Neutrophil (primary cell): ENCODE results near the gene VDR.
A peak's percentile ranks its signal among the peaks of the same experiment; 100 is the strongest.

Source experiments
- H3K27ac ChIP-seq: fragments of 200-600 bp; sonication (generic); 2 replicates; pipeline ENCODE4 v1.5.1; 2016; ENCODE audit warnings: mild to moderate bottlenecking, moderate library complexity
- H3K27me3 ChIP-seq: fragments of 200-600 bp; sonication (generic); 2 replicates; pipeline ENCODE4 v1.6.0; 2016; ENCODE audit warnings: mild to moderate bottlenecking
- H3K36me3 ChIP-seq: fragments of 200-600 bp; sonication (generic); 2 replicates; pipeline ENCODE4 v1.5.1; 2017
- H3K4me1 ChIP-seq, 2 experiments: fragments of 200-600 bp in 1 of 2; sonication (generic) in 1 of 2; 1 replicate in 1 of 2; 2 replicates in 1 of 2; pipeline versions ENCODE4 v1.5.1 to v1.6.1; 2013 to 2016; ENCODE audit warnings: low read depth in 1 of 2, low read length in 1 of 2, mild to moderate bottlenecking in 1 of 2, moderate library complexity in 1 of 2; ENCODE audit not compliant: control insufficient read depth in 1 of 2, insufficient read depth in 1 of 2
- H3K4me3 ChIP-seq, 2 experiments: fragments of 200-600 bp in 1 of 2; sonication (generic) in 1 of 2; 1 replicate in 1 of 2; 2 replicates in 1 of 2; pipeline ENCODE4 v1.5.1; 2013 to 2016; ENCODE audit warnings: low read depth in 1 of 2, low read length in 1 of 2, mild to moderate bottlenecking in 1 of 2, moderate library complexity in 1 of 2
- H3K9me3 ChIP-seq: fragments of 200-600 bp; sonication (generic); 2 replicates; pipeline ENCODE4 v1.5.1; 2016
- TF ChIP-seq, protein P1 (sequence below): fragments of 200-600 bp; sonication (generic); IDR thresholded peaks from 2 replicates; pipeline ENCODE4 v1.5.1; 2016; ENCODE audit warnings: antibody characterized with exemption

VDR gene

DNA sequence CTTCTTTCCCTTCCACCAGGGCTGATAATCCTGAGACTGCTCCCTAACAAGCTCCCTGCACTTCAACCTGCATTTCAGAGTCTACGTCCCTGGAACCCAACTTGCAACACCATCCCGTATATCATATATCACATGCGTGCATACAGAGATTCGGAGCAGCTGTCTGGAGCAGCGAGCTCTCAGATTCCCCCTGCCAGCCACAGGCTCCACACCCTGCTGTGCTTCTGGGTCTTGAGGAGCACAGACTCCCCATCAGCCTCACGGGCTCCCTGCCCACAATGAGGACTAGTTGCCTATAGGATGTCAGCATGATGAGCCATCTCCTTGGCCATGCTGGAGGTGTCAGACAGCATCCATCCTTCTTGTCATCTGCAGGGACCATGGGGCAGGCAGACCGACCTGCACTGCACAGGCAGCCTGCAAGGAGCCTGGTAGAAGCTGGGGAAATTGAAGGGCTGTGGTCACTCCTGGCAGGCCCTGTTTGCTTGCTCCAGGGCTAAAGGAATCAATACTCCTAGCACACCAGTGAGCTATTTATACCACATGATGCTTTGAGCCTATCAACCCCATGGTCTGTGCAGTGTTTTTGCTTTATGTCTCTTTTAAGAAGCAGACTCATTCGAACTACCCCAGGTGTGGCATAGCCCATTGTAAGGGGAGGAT is 65.4 kb downstream of the VDR start:
- Histone ChIP-seq H3K36me3 (peaks cover 18% of the 10 kb centered on the region), H3K4me1 (peaks cover 14 to 22% of the 10 kb centered on the region in 2 experiments), H3K27ac (no peak overlapping the region), H3K27me3 (no peaks in the 10 kb centered on the region), H3K9me3 (no peaks in the 10 kb centered on the region), H3K4me3 (no peak overlapping the region)
- TF ChIP-seq, protein P1, sequence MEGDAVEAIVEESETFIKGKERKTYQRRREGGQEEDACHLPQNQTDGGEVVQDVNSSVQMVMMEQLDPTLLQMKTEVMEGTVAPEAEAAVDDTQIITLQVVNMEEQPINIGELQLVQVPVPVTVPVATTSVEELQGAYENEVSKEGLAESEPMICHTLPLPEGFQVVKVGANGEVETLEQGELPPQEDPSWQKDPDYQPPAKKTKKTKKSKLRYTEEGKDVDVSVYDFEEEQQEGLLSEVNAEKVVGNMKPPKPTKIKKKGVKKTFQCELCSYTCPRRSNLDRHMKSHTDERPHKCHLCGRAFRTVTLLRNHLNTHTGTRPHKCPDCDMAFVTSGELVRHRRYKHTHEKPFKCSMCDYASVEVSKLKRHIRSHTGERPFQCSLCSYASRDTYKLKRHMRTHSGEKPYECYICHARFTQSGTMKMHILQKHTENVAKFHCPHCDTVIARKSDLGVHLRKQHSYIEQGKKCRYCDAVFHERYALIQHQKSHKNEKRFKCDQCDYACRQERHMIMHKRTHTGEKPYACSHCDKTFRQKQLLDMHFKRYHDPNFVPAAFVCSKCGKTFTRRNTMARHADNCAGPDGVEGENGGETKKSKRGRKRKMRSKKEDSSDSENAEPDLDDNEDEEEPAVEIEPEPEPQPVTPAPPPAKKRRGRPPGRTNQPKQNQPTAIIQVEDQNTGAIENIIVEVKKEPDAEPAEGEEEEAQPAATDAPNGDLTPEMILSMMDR = no peak

DNA sequence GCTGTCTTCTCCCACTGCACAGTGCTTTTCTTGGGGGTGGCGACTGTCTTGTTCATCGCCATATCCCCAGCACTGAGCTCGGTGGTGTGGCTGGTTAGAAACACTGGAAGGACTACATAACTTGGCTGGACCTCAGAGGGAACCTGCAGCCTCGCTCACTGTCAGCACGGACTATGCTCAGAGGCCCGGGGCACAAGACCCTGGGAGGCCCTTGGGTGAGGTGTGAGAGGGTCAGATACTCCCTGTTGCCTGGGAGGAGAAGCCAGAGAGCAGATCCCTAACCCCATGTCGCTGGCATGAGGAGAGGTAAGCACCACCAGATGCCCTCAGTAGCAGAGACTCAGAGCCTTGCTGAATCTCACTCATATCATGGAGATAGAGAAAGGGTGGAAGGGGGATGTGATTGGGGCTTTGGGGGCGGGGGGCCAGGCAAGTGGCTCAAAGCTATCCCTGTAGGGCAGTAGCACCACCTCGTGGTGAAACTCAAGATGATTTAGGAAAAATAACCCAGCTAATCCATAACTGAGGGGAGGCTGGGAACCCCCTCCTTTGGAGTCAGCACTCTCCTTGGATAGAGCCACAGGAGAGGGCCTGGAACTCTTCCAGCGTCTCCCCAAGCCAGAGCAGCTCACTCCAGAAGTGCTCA is 66.4 kb downstream of the VDR start:
- no peak overlapping the region for H3K4me3 ChIP-seq
- H3K27me3 ChIP-seq = no peaks in the 10 kb centered on the region
- TF ChIP-seq, protein P1 = no peak
- peaks cover 9% of the 10 kb centered on the region for H3K36me3 ChIP-seq
- H3K9me3 ChIP-seq = no peaks in the 10 kb centered on the region
- peaks cover 18 to 28% of the 10 kb centered on the region in 2 experiments for H3K4me1 ChIP-seq
- no peak overlapping the region for H3K27ac ChIP-seq

DNA sequence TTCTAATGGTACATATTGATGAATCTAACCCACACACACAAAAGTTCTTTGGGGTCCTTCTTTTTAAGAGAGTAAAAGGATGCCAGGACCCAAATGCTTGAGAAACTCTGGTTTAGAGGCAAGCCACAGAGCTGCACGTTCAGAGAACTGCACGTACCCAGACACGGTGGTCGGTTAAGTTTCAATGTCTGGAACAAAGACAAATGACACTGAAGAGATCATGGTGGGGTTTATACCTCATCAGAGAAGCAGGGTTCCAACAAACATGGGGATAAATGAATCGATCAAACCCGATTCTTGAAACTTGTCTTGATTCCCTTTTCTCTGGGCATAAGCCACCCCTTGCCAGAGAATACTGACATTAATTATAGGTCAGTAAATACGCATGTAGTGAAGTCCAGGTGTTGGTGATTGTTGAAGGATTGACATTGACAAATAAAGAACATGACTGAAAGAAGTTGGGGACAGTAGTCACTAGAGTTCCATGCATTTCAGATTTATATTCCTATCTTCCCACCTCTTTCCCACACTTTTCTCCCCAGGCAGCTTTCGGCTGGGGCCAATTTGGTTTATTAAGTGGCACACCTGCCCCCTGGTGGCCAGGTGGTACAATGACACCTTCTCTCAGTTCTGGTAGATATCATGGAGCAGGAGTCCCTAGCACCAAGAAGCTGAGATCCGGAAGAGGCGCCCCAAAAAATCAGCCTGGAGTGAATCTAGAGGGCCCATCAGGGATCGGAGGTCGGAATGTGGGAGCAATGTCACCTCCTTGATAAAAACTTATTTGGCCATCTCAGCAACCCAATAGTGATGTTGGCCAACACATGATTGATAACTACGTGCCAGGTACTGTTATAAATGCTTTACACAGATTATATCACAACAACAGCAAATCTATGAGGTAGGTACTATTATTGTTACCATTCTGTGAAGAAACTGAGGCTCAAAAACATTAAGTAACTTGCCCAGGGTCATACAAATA is 67.3 kb downstream of the VDR start:
- Histone ChIP-seq H3K27me3 (no peaks in the 10 kb centered on the region), H3K36me3 (no peaks in the 10 kb centered on the region), H3K4me3 (no peak overlapping the region), H3K9me3 (no peaks in the 10 kb centered on the region), H3K4me1 (peaks cover 25 to 36% of the 10 kb centered on the region in 2 experiments), H3K27ac (no peak overlapping the region)
- TF ChIP-seq, protein P1 = peak; percentile 93

DNA sequence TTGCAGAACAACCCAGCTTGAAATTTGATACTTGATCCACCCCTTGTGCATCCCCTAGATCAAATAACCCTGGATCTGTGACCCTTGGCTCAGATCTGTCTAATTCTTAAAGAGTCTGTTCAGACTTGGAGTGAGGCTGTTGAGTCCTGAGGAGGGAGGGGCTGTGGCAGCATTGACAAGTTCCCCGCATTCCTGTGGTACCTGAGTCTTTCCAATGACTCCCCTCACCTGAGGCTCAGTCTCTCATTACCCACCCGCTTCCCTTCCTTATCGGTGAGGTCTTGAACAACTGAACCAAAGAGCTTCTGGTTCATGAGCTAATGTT is 69.0 kb downstream of the VDR start:
- H3K27ac ChIP-seq = no peak overlapping the region
- TF ChIP-seq, protein P1 = no peak
- H3K4me1 ChIP-seq = peaks cover 42 to 53% of the 10 kb centered on the region in 2 experiments
- H3K36me3 ChIP-seq = no peaks in the 10 kb centered on the region
- no peak overlapping the region for H3K4me3 ChIP-seq
- no peaks in the 10 kb centered on the region for H3K9me3 ChIP-seq
- H3K27me3 ChIP-seq = no peaks in the 10 kb centered on the region

DNA sequence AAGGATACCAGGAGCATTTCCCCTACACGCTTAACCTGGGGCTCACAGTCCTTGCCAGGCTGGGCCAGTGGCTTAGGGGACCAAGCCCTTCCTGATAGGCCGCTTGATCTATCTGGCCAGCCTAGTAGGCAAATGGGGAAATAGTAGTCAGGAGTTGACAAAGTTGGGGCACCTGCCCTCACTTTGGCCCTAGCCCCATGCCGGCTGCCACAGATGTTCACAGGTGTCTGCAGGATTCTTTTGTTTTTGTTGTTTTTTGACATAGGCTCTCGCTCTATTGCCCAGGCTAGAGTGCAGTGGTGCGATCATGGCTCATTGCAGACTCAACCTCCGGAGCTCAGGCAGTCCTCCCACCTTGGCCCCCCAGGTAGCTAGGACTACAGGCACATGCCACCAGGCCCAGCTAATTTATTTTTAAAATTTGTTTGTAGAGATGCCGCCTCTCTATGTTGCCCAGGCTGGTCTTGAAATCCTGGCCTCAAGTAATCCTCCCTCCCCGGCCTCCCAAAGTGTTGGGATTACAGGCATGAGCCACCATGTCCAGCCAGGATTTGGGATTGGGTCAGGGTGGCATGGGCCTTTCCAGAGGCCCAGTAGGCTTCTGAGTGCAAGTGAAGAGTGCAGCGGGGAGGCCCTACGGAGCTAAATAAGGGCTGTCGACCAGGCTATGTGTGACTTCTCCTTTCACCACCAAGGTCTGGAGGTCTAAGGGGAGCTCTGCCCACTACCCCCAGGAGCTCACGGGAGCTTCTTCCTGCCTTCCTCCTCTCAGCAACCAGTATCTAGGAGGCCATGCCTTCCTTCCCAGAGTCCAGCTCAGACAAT is 69.6 kb downstream of the VDR start:
- Histone ChIP-seq H3K4me1 (peaks cover 48 to 58% of the 10 kb centered on the region in 2 experiments), H3K27me3 (no peaks in the 10 kb centered on the region), H3K36me3 (no peaks in the 10 kb centered on the region), H3K9me3 (no peaks in the 10 kb centered on the region), H3K4me3 (no peak overlapping the region), H3K27ac (no peak overlapping the region)
- TF ChIP-seq, protein P1 = no peak
